Measurements from ENCODE around the gene PRRG3.

The PRRG3 gene

GRCh38 chrX:151704041-151704663, 8.9 kb downstream of the PRRG3 start:
- no peak overlapping the region for H3K27ac ChIP-seq
- no peak for DNase-seq (ENCODE audit: low read depth, low spot score)

GRCh38 chrX:151708821-151709220, 13.6 kb downstream of the PRRG3 start:
- H3K27ac ChIP-seq: no peak overlapping the region
- no peak for DNase-seq (ENCODE audit: low read depth, low spot score)

DNA sequence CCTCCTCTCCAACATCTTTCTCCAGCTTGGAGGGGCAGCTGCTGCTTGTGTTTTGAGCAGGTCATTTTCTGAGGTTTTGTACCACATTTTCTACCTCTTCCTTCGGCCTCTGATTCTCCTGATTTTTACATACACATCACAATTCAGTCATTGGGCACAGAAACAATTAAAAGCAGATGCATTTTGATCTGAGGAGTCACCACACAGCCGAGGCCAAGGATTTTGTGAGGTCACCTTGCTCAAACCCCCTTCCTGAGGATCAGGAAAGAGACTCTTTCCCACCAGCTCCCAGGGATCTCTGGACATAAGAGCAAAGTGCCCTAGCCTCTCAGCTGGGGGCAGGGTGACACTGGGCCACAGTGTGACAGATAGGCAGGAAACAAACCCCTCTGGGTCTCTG, 15.2 kb downstream of the PRRG3 start:
- no peak for DNase-seq (ENCODE audit: low read depth, low spot score)
- H3K27ac ChIP-seq: no peak overlapping the region

DNA sequence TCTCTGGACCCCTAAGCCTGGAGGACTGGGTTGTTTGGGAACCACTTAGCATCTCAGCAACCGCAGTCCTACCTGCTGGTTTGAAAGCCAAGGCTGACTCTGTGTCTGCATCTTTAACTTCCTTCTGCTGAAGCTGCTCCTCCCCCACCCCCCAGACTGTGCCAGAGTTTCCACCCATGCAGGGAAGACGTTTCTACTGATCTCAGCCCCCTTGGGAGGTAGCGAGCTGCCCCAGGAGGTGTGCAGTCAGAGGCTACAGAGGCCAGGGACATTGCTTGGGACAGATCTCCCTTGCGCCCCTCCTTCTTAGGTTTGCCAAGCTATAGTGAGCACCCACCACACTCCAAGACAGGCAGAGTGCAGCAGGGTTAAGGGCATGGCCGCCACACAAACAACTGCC, 15.9 kb downstream of the PRRG3 start:
- no peak overlapping the region for H3K27ac ChIP-seq
- DNase-seq (ENCODE audit: low read depth, low spot score): no peak

- no peak overlapping the region for H3K27ac ChIP-seq
- no peak for DNase-seq (ENCODE audit: low read depth, low spot score)
These were observed 16.5 kb downstream of the PRRG3 start for GRCh38 chrX:151711787-151712186.

DNA sequence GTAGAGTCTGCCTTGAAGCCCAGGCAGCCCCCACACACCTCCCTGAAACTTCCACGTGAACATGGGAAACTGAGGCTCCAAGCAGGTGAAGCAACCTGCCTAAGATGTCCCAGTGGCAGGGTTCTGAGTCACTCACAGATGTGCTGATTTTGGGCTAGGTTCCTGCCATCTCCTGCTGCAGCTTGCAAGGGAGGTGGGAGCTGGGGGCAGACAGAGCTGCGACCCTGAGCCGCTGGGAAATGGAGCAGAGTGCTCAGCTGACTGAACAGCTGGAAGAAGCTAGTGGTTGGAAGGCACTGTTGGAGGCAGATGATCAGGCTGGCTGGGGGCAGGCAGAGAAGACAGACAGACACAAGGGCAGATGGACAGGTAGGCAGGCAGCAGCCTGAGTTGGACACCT, 17.0 kb downstream of the PRRG3 start:
- no peak for DNase-seq (ENCODE audit: low read depth, low spot score)
- H3K27ac ChIP-seq: no peak overlapping the region

GRCh38 chrX:151713849-151714248, 18.6 kb downstream of the PRRG3 start:
- no peak overlapping the region for H3K27ac ChIP-seq
- no peak for DNase-seq (ENCODE audit: low read depth, low spot score)

DNA sequence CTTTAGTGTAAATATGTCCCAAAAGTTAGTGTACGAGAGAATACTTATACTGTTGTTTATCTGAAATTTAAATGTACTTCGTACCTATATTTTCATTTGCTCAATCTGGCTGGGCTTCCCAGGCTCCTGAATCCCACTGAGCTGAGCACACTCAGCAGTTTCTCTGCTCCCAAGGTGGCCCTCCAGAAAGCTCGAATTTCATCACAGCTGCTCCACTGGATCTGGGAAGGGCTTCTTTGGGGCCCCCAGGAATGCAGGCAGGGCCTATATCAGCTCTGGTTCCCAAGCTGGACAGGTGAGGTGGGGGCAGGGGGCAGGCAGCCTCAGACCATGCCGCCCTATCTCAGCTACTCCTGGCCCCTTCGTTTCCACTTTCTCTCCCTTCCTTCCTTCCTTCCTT, 19.1 kb downstream of the PRRG3 start:
- H3K27ac ChIP-seq: no peak overlapping the region
- DNase-seq (ENCODE audit: low read depth, low spot score): no peak

GRCh38 chrX:151715752-151716151, 20.5 kb downstream of the PRRG3 start, which contains the start of gene FATE1:
TSS of gene FATE1 (plus strand) at chrX:151716035. CDS start at chrX:151716120, 85 bp downstream.
- no peak for DNase-seq (ENCODE audit: low read depth, low spot score)

DNA sequence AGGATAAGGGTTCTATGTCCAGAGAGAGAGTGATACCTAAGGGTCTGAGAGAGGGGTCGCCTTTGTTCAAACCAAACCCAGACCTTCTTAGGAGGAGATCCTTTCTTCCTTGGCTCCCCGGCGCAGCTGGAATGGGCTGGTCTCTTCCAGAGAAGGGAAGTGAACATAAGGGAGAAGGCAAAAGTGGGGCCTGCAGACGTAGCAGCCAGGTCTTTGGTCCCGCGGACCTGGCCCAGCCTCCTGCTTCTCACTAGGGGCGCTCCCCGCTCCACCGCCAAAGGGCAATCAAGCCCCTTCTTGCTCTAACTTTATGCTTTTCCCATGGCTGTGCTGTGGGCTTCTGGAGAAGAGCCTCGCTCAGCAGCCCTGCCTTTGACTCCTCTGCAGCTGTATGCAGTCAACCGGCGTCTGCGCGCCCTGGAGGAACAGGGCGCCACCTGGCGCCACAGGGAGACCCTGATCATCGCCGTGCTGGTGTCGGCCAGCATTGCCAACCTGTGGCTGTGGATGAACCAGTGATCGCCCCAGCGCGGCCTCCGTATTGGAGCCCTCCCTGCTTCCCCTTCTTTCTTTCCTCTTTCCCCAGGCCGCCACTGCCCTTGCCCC, 27.1 kb downstream of the PRRG3 start:
- no peak overlapping the region for H3K27ac ChIP-seq
- no peak for DNase-seq (ENCODE audit: low read depth, low spot score)

More at GRCh38 chrX:151715752-151716151, 20.5 kb downstream of the PRRG3 start, which contains the start of gene FATE1:
- H3K27ac ChIP-seq: no peak within 1 kb of the TSS

DNA sequence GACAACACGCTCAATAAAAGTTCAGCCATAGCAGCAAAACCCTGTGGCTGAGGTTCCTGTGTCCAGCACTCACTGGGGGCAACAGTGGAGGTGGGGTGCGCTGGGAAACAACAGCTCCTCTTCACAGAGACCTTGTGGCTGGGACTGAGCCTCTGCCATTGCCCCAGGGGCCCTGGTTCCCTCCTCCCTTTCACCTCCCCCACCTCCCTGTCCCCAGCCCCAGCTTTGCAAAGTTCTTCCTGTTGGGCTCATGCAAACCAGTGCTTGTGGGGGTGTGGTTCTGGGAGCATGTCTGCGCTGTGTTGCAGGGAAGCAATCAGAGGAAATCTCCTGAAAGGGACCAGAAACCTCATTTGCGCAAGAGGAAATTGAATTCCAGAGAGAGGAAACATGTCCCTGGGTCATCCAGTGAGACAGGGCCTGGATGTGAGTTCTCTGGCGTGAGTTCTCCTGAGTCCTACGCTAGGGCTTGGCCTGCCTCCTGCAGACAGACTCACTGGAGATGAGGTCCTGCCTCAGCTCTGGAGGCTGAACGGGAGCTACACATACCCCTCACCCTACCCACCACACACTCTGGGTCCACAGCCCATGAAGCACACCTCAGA, 28.0 kb downstream of the PRRG3 start:
- no peak overlapping the region for H3K27ac ChIP-seq
- DNase-seq (ENCODE audit: low read depth, low spot score): no peak

DNA sequence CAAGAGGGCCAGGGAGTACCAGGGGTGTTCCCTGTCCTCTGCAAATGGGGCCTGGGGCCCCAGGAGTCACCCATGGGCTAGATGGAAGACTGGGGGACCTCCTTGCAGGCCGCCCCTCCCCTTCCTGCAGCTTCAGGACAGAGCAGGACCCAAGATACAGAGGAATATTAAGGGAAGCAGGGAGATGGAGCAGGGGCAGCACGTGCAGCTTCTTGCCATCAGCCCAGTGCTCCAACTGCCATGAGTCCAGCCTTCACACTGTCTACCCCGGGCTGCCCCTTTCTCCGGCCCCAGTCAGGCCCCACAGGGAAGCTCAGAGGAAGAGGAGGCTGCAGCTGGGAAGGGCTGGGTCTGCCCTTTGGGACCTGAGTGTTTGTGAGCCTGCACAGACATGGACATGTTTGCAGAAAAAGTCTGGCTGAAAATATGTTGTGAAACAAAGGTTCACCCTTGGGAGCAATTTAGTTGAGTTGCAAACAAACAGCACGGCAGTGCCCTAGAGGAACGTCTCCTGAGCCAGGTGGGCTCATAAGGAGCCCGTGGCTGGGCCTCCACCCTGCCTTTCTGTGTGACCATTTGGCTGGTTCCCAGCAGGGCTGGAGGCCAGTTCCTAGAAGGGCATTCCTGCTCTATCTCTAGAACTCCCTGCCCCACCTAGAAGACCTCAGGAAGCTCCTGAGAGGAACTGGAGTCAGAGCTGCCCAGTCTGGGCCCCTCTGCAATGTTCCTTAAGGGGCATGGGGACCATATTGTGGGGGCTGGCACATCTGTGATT, 29.5 kb downstream of the PRRG3 start:
- no peak for DNase-seq (ENCODE audit: low read depth, low spot score)
- no peak overlapping the region for H3K27ac ChIP-seq

DNA sequence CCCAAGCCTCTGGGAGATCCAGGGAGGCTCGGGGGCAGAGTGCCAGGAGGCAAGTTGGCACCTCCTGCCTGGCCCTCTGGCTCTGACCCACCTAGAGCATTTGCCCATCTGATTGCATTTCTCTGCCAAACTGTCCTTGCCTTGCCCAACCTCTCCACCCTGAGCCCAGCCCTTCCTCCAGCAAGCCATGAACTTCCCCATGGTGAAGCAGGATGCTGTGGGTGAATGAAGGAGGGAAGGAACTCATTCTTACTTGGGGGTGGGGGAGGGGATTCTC, 30.0 kb downstream of the PRRG3 start:
- DNase-seq (ENCODE audit: low read depth, low spot score): no peak

DNA sequence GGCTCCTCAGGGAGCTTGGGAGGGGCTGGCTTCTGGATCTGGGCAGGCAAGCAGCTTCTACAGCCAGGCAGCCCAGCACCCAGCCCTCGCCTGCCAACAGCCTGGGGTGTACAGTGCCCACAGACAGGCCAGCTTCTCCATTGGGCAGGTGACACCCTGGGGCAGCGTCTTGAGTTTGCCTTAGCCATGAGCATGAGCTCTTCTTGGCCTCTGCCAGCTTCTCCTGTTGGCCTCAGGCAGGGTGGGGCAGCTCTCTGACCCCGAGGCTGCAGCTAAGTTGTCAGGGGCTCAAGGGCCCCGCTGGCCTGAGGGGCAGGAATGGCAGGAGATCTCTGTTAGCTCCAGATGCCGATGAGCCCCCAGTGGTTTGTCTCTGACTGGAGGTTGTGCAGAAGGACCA, 31.5 kb downstream of the PRRG3 start:
- no peak for DNase-seq (ENCODE audit: low read depth, low spot score)

More for the DNA sequence above, 30.0 kb downstream of the PRRG3 start:
- H3K27ac ChIP-seq: no peak overlapping the region

GRCh38 chrX:151727346-151727745, 32.1 kb downstream of the PRRG3 start:
- H3K27ac ChIP-seq: no peak overlapping the region
- no peak for DNase-seq (ENCODE audit: low read depth, low spot score)

More for the DNA sequence above, 31.5 kb downstream of the PRRG3 start:
- no peak overlapping the region for H3K27ac ChIP-seq

DNA sequence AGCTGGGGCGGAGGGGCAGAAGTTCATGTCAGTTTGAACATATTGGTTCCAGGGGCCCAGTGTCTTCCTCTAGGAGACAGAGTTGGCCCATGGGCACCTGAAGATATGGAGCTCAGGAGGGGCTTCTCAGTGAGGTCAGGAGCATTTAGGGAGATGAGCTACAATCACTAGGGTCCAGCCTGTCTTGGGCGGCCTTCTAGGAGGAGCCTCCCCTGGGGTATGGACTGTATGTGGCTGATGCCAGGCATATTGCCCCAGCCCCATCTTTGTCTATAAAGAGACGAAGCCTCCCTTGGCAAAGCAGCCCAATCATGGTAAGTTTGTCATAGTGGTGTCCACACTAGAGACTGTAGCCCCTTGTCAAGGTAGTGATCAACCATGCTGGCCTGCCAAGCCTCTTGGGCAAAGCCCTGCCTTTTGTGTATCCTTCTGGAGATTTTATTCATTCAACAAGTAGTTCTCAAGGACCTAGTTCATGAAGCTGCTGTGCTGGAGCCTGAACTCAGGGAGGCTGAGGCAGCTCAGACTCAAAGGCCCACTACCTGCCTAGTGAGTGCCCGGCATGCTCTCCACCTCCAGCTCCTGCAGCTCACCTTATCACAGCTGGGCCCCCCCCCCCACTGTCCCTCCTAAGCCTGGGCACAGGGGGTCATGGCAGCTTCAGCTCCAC, 33.9 kb downstream of the PRRG3 start:
- no peak for DNase-seq (ENCODE audit: low read depth, low spot score)
- H3K27ac ChIP-seq: no peak overlapping the region

GRCh38 chrX:151734446-151734845, 39.2 kb downstream of the PRRG3 start, which contains the start of gene CNGA2:
TSS of gene CNGA2 (plus strand) at chrX:151734746. CDS start at chrX:151738484, 3,738 bp downstream.
- no peak within 1 kb of the TSS for H3K27ac ChIP-seq
- DNase-seq (ENCODE audit: low read depth, low spot score): no peak

DNA sequence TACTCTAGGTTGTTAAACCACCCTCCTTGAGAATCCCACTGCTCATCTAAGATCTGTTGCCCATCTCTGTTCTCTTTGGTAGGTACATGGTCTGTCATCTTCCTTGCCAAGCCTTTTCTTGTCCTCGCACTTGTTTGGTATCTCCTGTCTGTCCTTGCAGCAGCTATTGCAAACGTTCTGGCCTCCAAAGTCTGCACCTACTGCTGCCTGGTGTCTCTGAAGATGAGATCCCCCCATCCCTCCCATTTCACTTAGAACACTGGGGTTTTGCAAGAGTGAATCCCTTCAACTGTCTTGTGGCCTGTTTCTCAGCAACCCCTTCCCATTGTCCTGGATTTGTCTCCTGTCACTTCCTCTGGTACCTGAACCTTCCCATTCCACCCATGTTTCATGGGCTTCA, 40.0 kb downstream of the PRRG3 start:
- no peak overlapping the region for H3K27ac ChIP-seq
- DNase-seq (ENCODE audit: low read depth, low spot score): no peak

GRCh38 chrX:151736685-151737084, 41.4 kb downstream of the PRRG3 start:
- H3K27ac ChIP-seq: no peak overlapping the region
- no peak for DNase-seq (ENCODE audit: low read depth, low spot score)

DNA sequence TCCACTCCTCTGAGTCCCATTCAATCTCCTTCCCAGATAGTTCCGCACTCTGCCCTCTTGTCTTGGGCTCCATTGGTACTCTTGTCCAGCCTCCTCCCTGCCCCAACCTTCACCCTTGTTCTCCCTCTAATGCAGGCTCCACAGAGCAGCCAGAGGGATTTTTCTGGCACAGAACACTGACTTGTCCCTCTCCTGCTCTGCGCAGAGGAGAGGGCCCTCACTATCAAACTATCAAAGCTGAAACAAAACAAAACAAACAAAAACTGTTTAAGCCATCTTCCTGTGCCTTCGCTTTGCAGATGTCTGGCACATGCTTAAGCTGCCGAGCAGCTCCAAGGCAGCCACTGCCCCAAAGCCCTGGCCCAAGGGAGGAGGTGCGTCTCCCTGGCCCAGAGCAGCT, 42.2 kb downstream of the PRRG3 start:
- no peak for DNase-seq (ENCODE audit: low read depth, low spot score)
- no peak overlapping the region for H3K27ac ChIP-seq

DNA sequence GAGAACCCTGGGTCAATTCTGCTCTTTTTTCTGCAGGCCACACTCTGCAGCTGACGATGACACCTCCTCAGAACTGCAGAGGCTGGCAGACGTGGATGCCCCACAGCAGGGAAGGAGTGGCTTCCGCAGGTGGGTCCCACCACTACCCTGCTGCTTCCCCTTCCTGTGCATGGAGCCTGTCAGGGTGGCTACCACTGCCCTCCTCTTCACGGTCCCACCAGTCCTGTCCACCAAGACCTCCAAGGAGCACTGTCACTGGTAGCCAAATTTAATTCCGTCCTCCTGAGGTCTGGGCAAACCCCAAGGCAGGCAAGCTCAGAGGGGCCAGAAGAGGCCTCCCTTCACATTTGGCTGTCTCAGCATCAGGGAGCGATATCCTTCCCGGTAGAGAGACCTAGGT, 43.5 kb downstream of the PRRG3 start:
- no peak for DNase-seq (ENCODE audit: low read depth, low spot score)
- no peak overlapping the region for H3K27ac ChIP-seq

Data from epithelial cell of prostate (primary cell).